ENCODE measurements around the gene PHF2.

The PHF2 gene

DNA sequence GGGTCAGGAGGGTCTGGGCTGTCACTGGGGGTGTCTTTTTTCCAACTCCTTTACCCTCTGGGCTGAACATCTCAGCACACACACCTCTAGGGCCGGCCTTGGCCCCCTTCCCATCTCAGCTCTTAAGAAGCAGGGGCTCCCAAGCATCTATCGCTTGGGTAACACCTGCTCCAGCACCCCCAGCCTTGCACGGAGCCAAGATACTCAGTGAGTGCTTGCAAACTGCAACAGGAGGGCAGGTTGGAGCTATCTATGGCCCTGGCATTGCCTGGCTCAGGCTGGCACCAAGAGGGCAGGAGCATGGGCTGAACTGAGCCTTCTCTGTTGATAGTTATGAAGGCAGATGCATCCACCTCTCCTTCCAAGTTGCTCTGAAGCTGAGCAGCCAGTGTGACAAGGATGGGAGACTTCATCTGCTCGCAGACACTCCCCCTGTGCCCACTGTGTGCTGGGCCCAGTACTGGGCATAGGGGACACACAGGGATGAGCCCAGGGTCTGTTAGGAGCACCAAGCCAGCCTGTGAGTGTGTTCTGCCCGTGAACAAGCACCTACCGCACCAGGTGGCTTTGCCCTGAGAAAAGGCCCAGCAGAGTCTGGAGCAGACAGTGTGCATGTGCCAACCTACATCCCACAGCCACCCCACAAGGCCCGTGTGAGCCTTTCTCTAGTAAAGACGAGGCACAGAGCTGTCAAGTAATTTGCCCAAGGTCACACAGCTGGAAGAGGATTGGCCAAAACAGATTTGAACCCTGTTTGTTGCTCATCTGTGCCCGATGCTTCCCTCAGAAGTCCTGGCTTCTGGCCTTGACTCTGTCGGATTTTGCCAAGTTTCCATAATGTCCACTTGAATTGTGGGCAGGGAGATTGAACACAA, 58.2 kb downstream of the PHF2 start:
- no peak for DNase-seq

DNA sequence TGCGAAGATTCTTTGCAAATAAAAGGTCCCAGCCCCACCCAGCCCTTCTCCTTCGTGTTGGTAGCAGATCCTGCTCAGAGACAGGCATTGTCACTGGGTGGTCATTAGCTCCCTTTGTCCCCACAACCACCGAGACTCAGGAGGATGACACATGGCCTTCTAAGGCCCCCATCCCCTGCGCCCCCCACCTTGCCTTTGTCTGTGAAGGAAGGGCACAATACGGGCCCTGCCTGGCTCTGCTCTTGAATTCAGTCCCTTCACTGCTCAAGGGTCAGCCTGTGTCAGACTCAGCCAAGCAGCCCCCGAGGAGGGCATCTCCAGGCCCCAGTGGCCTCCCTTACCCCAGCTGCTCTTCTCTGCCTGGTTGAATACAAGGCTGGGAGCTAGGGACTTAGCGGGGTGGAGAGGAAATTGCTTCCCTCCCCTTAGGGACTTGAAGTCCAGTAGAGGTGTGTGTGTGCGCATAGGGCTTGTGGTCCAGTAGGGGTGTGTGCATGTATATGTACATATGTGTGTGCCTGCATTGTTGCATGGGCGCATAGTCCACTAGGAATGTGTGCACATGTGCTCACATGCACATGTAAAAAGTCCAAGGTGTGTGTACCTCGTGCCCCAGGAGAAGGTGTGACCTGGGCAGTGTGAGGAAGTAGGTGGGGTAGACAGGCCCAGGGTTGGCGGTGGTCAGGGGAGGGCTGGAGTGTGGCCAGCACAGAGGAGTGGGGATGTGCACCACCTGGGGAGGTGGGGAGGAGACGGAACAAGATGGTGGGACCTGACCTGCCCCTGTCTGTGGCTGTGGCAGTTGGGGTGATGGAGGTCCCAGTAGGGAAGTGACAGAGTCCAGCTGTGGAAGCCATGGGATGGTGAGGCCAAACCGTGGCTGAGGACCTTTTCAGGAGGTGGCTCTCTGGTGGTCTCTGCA, 59.1 kb downstream of the PHF2 start:
- DNase-seq = no peak

DNA sequence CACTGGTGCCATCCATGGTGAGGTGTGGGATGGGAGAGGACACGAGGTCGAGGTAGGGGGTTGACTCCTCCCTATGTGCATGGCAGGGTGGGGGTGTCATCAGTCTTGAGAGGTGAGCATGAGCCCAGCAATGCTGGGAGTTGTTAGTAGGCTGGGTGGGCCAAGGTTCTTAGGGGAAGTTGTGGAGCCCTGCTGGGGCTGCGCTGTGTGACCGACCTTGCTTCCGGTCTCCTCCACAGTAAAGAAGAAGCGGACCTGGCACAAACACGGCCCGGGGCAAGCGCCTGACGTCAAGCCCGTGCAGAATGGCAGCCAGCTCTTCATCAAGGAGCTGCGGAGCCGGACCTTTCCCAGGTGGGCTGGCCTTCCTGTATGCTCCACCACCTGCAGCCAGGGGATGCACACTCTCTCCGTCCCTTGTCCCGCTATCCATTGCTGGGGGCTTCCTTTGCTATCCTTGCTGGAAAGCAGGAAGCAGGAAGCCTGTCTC, 59.8 kb downstream of the PHF2 start:
- DNase-seq = no peak

DNA sequence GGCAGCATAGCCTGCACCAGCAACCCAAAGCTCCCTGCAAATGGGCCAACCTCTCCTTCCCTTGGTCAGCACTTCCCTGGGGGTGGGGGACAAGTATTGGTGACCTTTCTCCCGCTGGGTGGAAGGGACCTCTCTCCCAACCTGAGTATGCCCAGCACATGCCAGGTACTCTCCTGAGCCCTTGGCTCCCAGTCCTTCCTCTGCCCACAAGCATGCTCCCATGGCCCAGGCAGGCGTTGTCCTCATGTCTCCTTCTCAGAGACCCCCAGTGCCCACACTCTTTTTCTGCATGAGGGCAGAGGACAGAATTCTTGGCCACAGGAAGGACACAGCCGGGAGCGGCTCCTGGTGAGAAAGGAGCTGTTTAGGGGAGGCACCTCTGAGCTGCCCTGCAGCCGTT, 60.3 kb downstream of the PHF2 start:
- no peak for DNase-seq

DNA sequence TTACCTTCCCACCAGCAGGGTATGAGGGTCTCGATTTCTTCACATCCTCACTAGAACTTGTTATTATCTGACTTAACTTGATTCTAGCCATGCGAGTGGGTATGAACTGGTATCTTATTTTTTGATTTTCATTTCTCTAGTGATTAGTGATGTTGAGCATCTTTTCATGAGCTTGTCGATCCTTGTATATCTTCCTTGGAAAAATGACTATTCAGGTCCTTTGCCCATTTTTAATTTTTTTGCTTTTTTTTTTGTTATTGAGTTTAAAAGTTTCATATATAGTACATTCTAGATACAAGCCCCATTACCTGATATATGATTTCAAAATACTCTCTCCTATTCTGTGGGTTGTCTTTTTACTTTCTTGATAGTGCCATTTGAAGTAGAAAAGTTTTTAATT, 61.5 kb downstream of the PHF2 start:
- DNase-seq = no peak

DNA sequence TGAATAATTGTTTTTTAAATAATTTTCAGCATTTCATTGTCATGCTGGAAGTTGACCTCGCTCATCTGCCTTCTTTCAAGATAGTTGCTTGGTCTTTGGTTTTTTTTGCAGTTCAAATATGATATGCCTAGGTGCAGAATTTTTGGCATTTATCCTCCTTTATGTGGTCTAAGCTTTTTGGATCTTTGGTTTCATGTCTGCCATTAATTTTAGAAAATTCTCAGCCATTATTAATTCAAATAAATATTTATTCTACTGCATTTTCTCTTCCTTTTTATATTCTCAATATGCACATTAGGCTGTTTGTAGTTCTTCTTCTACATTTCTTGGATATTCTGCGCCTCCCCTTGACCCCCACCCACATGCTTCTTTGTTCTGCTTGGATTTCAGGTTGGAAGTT, 63.6 kb downstream of the PHF2 start:
- DNase-seq = no peak

DNA sequence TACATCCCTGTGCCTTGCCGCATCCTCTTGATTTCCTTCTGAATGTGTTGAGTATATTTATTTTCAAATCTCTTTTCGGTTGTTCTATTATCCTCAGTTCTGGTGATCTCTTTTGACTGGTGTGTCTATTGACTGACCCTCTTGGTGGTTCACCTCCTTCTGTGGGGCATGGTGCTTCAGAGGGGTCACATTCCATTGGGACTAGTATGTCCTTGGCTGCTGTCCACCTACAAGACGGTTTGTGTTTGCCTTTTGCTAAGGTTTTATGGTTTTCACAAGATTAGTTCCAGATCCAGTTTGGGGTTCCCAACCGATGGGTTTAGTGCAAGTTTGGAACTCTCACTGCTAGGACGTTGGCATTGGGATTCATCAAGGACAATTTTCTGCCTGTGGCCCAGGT, 66.6 kb downstream of the PHF2 start:
- DNase-seq = no peak

DNA sequence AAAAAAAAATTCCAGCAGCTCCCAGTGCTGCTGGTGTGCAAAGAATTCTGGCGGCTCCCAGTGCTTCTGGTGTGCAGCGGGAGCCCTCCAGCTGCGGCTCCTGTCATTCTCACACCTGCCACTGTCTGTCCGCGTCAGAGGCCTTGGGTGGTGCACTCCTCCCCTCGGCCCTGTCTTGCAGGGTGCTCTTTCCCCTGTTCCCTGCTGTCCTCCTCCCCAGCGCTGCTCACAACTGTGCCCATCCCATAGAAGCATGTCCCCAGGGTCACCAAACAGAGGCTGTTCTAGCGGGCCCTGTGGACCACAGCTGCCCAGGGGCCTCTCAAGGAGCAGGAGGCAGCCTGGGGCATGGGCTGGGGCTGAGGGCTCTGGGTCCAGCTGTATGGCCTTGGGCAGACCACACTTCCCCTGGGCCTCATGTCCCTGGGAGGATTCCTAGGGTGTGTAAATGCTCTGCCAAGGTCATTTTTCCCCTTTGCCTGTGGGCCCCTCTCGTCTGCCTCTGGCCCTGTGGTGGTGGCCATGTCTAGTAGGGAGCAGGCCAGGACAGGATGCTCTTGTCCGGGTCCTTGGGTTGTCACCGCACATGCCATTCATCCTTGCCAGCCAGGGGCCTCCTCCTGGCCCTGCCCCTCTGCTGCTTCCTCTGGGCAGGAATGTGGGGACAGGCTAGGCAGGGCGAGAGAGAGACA, 68.2 kb downstream of the PHF2 start:
- DNase-seq = no peak

DNA sequence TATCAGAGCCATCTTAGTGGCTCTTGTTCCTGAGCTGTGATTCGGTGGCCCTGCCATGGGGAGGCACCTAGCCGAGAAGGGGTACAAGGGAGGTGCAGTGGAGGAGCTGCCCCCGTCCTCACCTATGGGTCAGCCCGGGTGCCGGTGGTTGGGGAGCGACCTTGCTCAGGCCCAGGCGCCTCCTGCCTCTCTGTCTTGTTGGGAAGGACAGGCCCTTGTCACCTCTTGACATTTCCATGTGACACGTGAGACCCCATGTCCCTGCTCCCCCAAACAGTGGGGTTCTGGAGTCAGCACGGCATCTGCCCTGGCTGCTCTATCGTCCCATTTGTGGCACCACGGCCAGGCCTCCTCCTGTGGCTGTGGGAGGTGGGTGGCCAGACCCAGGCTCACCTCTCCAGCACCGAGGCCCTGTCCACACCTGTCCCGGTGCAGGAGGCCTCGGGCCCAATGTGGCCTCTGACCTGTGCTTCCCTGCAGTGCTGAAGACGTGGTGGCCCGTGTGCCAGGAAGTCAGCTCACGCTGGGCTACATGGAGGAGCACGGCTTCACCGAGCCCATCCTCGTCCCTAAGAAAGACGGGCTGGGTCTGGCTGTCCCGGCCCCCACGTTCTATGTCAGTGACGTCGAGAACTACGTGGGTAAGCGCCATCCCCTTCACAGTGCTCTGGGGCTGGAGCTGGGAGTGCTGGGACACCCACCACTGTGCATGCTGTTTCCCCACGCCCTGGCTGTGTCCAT, 68.9 kb downstream of the PHF2 start:
- no peak for DNase-seq

DNA sequence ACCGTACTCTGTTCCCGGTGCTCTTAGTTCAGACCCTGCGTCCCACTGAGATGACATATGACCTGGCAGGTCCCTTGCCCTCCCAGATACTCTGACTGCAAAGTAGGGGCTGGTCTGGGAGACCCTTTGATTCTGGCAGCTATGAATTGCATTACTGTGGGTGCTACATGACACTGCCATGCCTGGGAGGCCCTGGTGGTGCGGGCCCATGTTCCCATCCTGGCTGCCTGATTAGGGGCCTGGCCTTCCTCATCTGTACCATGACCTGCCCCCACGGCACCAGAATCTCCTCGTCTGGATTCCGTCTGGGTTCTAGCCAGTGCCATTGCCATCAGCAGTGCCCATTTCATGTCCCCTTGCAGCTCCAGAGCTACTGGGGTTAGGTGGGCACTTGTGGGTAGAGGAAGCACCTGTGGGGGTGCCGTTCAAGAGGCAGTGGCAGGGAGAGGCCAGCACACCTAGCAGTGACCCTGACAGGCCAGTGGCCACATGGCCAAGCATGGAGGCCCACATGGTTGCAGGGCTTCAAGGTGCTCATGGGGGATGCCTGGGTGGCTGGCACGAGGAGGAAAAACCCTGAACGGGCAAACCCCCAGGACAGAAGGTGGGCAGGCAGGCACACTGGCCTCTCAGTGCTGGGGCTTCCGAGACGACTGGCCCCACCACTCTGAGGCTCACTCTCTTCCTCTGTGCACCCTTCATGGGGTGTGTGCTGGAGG, 69.7 kb downstream of the PHF2 start:
- no peak for DNase-seq

DNA sequence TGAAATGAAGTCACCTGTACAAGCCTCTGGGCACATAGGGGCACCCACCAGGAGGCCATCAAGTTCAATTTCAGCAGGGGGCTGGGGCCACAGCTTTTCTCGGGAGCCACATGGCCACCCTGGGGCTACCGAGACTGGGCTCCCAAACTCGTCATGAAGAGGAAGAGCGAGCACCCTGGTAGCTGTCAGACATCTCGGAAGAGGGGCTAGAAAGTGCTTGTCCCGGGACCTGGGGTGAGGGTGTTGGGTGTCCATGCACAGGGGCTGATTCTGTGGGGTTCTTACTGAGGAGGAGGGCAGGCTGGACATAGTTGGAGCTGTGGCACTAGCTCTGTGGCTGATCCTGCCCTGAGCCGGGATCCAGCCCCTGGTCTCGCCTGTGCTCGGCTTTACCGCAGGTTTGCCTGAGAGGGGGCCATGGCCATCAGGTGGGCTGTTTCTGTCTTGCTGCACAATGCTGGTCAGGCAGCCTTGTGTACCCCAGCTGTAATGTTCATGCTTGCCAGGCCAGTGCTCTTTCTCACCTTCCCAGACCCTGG, 70.3 kb downstream of the PHF2 start:
- no peak for DNase-seq

DNA sequence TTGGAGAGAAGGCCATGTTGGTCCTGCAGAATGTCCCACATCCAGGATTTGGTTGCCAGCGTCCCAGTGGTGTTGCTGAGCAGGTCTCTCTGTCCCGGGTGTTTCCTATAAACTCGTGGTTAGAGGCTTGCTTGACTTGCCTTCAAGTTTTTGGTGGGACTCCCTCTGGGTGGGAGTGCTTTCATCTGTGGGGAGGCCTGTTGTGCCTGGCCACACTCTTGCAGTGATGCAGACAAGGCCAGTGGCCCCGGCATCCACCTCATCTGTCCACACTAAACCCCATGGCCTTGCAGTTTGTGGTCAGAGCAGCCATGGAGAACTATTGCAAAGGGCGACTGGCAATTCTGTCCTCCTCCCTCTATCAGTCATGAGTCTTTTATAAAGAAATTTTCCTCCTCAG, 71.8 kb downstream of the PHF2 start:
- DNase-seq = no peak

DNA sequence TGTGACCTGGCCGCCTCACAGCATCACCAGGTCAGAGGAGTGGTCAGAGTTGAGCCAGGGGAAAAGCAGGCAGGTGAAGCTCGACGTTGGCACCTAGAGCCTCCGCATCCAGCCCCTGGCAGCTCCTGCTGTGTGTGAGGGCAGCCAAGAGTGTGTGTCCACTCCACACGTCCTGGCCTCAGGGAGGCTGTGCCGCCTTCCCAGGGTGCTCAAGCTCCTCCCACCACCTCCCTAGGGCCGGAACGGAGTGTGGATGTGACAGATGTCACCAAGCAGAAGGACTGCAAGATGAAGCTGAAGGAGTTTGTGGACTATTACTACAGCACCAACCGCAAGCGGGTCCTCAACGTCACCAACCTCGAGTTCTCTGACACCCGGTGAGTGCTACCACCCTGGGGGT, 72.5 kb downstream of the PHF2 start:
- no peak for DNase-seq

DNA sequence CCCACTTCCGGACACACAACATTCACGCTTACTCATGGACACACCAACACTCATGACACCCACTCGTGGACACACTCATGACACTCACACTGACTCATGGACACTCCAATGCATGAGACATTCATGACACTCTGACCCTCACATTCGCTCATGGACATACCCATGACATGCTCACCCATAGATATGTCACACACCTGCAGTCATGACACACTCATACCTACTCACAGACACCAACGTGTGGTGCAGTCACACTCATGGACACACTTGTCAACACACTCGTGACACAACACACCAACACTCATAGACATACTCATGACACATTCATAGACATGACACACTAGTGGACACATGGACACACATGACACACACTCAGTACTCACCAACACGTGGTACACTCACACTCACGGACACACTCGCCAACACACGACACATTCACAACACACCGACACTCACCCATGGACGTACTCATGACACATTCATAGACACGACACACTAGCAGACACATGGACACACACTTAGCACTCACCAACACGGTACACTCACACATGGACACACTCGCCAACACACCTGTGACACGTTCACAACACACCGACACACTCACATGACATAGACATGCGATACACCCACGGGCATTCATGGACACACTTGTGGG, 73.4 kb downstream of the PHF2 start:
- no peak for DNase-seq

DNA sequence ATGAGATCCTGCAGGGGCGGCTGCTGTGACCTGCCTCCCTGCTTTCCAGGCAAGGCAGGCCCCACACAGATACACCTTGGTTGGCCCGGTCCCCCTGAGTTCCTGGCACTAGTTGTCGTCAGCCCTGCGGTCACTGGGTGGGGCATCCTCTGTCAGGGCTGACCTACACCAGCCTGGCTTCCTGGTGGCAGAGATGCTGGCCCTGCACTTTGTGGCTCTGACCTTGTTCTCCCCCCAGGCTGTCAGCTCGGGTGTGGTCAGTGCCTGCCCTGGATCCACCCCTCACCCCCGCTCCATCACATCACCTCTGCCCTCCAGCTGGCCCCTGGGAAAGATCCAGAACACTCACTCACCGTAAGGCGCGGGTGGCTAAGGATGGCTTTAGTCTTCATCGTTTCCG, 74.1 kb downstream of the PHF2 start:
- DNase-seq = no peak

DNA sequence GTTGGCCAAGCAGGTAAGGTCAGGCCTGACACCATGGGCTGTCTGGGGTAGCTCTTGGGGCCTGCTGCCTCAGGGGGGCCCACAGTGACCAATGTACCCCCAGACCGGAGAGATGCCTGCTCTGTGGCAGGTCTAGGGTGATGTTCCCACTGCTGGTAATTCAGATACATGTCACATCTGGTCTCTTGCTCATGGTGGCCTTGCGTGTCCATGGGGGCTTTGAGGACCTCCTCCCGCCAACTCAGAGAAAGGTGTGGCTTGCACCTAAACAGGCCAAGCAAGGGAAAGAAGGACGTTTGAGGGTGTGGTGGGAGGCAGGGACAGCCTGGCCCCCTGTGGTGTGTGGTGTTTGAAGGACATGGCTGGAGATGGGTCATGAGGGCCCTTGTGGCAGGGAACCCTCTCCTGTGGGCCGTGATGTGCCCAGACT, 75.2 kb downstream of the PHF2 start:
- DNase-seq = no peak

DNA sequence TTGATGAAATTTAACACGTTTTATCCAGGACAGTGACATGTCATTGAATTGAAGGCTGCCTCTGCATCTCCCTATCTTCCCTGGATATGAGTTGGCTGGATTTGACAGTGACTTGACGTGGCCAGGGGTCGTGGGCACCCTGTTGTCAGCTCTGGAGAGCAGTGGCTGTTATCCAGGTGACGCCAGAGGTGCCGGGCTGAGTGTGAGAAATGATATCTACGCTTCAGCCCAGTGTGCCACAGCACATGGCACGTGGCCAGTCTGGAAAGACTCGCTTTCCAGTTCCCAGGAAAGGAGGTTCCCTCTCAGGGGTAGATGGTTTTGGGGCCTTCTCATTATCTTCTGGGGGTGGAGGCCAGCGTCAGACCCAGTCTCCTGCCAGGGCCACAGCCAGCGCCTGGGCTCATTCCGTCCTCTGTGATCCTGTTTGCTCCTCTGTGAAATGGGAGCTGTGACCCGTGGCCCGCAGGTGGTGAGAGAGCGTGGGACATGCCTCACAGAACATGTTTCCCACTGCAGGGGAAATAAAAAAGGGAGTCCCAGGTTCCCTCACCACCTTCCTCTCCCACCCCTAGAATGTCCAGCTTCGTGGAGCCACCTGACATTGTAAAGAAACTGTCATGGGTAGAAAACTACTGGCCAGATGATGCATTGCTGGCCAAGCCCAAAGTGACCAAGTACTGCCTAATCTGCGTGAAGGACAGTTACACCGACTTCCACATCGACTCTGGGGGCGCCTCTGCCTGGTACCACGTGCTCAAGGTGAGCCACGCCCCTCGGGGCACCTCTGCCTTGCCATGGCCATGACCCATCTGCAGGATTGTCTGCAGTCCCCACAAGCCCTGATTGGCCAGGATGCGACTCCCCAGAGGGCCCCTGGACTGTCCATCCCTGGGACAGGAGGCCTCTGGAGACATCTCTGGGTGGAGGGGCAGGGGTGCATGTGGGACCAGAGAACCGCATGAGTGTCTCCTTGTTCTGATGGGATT, 76.5 kb downstream of the PHF2 start:
- no peak for DNase-seq

DNA sequence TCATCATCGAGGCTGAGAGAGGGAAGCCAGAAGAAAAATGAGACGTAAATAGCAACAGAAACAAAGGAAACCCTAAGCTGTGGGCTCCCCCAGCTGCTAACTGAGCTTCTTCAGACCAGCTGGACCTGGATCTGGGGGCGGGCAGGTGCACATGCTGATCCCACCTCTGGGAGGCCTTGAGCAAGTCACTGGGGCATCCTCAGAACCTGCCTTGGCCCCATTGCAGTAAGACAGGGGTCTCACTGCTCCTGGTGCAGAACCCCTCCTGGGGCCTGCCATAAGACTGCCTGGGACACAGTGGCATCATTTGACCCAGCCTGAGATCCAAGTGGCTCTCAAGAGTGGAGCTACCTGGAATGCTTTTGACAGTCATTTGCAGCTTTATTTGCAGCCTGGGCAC, 77.4 kb downstream of the PHF2 start:
- DNase-seq = no peak

DNA sequence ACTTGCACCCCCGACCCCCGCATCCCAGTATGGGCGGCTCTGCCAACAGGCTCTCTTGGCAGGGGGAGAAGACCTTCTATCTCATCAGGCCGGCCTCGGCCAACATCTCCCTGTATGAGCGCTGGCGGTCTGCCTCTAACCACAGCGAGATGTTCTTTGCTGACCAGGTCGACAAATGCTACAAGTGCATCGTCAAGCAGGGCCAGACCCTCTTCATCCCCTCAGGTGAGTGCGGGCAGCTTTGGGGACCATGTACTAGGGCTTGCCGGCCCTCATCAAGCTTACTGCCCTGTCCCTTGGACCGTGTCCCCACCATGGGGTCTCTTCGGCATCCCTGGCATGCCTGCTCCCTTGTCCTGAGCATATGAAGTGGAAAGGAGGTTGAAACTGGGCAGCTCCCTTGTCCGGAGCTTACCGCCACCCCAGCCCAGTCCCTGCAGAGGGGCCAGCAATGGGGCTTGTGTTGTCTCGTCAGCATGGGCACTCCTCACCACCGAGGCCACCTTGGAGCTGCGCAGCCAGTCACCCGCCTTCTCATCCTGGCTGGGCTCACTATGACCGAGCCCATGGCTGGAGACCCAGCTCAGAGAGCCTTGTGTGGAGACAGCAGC, 78.1 kb downstream of the PHF2 start:
- DNase-seq = no peak

All from OCI-M1 (cell line).